ENCODE results near the gene RABL6.

RABL6 gene

DNA sequence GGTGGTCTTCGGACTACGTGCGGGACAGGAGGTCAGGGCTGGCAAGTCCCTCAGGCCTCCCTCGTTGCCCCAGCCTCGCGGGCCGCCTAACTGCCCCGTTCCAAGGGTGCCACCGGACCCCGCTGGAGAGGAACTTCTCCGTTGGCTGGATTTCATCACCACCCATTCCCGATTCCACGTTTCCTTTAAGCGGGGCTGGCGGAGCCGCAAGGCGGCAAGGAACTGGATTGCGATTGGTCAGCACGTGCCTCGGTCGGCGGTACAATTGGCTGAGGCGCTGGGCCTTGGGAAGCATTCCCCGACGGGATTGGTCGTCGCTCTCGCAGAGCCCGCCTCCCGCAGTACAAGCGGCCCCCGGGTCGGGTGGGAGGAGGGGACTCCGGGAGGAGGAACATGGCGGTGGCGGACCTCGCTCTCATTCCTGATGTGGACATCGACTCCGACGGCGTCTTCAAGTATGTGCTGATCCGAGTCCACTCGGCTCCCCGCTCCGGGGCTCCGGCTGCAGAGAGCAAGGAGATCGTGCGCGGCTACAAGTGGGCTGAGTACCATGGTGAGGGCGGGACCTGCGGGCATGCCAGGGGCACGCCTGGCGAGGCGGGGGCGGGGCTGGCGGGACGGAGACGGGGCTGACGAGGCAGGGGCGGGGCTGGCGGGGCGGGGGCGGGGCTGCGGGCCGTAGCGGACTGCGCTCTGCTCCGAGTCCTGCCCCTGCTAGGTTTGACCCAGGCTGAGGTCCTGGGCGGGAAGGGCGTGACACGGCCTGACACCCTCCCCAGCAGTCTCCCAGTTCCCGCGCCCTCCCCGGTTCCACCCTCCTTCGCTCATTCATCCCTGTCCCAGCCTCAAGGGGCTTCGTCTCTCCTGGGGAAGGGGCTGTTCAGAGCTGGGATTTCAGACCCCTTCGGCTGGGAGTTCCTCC is 41.6 kb downstream of the RABL6 start, which contains the start of gene PHPT1 (continued):
- TF ChIP-seq ZNF558 (tag by site-specific recombination; IDR thresholded peaks at IDR 0.05) (no peak), EGR2 (tag by site-specific recombination; IDR thresholded peaks at IDR 0.05; ENCODE audit: low read depth) (peak; percentile 60), KLF10 (tag by site-specific recombination; IDR thresholded peaks at IDR 0.05) (peak; percentile 90), IKZF3 (tag by site-specific recombination; IDR thresholded peaks at IDR 0.05) (peak; percentile 98), ZNF692 (tag by site-specific recombination; IDR thresholded peaks at IDR 0.05) (peak; percentile 89), ZNF660 (tag by site-specific recombination; IDR thresholded peaks at IDR 0.05) (peak; percentile 9; the same call in 1 of the 2 replicates), ZNF394 (tag by site-specific recombination; IDR thresholded peaks at IDR 0.05; ENCODE audit: borderline replicate concordance) (no peak), SCRT1 (tag by site-specific recombination; IDR thresholded peaks at IDR 0.05; ENCODE audit: borderline replicate concordance) (peak; percentile 49; the same call in 1 of the 2 replicates)
- TF ChIP-seq, protein P1, sequence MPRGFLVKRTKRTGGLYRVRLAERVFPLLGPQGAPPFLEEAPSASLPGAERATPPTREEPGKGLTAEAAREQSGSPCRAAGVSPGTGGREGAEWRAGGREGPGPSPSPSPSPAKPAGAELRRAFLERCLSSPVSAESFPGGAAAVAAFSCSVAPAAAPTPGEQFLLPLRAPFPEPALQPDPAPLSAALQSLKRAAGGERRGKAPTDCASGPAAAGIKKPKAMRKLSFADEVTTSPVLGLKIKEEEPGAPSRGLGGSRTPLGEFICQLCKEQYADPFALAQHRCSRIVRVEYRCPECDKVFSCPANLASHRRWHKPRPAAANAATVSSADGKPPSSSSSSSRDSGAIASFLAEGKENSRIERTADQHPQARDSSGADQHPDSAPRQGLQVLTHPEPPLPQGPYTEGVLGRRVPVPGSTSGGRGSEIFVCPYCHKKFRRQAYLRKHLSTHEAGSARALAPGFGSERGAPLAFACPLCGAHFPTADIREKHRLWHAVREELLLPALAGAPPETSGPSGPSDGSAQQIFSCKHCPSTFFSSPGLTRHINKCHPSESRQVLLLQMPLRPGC (tag by site-specific recombination; IDR thresholded peaks at IDR 0.05), result no peak; the same call in 1 of the 2 replicates

- peaks cover 0 to 27% of the 10 kb centered on the region in 2 experiments; a peak in 1 of 3 replicates for H3K36me3 ChIP-seq (ENCODE audit: control insufficient read depth in 2 of 2, insufficient read depth in 1 of 2, low read length in 2 of 2)
- 0 out of 2 replicates have a peak, but pooled peaks cover 4% of the 10 kb centered on the region for H3K4me1 ChIP-seq (ENCODE audit: control insufficient read depth, insufficient read depth, low read length)
- POLR2A ChIA-PET, result no interaction called here
- TF ChIP-seq GLIS1 (tag by site-specific recombination; IDR thresholded peaks at IDR 0.05) (peak; percentile 12; the same call in 1 of the 2 replicates), ZNF155 (tag by site-specific recombination; IDR thresholded peaks at IDR 0.05) (no peak), ZNF274 (IDR thresholded peaks at IDR 0.05; ENCODE audit: low read length) (no peak), ZNF274 (tag by site-specific recombination; IDR thresholded peaks at IDR 0.05; ENCODE audit: borderline replicate concordance) (no peak), ZNF548 (tag by site-specific recombination; IDR thresholded peaks at IDR 0.05) (no peak), GLIS2 (tag by site-specific recombination; IDR thresholded peaks at IDR 0.05) (peak; percentile 56), MEIS1 (CRISPR knock-in tag; IDR thresholded peaks at IDR 0.05; ENCODE audit: borderline replicate concordance) (no peak), ZNF600 (tag by site-specific recombination; IDR thresholded peaks at IDR 0.05) (peak; percentile 21; the same call in 1 of the 2 replicates), KLF17 (tag by site-specific recombination; IDR thresholded peaks at IDR 0.05) (0 out of 2 replicates have a peak, but pooled peaks have one; percentile 23), ZNF639 (tag by site-specific recombination; IDR thresholded peaks at IDR 0.05) (no peak), ZNF776 (tag by site-specific recombination; IDR thresholded peaks at IDR 0.05; ENCODE audit: borderline replicate concordance) (no peak), ZBTB20 (tag by site-specific recombination; IDR thresholded peaks at IDR 0.05) (no peak)
- TF ChIP-seq, protein P2, sequence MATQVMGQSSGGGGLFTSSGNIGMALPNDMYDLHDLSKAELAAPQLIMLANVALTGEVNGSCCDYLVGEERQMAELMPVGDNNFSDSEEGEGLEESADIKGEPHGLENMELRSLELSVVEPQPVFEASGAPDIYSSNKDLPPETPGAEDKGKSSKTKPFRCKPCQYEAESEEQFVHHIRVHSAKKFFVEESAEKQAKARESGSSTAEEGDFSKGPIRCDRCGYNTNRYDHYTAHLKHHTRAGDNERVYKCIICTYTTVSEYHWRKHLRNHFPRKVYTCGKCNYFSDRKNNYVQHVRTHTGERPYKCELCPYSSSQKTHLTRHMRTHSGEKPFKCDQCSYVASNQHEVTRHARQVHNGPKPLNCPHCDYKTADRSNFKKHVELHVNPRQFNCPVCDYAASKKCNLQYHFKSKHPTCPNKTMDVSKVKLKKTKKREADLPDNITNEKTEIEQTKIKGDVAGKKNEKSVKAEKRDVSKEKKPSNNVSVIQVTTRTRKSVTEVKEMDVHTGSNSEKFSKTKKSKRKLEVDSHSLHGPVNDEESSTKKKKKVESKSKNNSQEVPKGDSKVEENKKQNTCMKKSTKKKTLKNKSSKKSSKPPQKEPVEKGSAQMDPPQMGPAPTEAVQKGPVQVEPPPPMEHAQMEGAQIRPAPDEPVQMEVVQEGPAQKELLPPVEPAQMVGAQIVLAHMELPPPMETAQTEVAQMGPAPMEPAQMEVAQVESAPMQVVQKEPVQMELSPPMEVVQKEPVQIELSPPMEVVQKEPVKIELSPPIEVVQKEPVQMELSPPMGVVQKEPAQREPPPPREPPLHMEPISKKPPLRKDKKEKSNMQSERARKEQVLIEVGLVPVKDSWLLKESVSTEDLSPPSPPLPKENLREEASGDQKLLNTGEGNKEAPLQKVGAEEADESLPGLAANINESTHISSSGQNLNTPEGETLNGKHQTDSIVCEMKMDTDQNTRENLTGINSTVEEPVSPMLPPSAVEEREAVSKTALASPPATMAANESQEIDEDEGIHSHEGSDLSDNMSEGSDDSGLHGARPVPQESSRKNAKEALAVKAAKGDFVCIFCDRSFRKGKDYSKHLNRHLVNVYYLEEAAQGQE (tag by site-specific recombination; IDR thresholded peaks at IDR 0.05), result no peak
- no peak overlapping the region for H3K27ac ChIP-seq (ENCODE audit: extremely low read depth, low read depth, low read length)
- CTCF ChIA-PET, result no interaction called here
- peak overlapping the region; percentile 86 for H3K4me3 ChIP-seq (ENCODE audit: low read depth, low read length)
- no peaks in the 10 kb centered on the region for H3K9me3 ChIP-seq (ENCODE audit: control insufficient read depth, insufficient read depth, low read depth, low read length)
These were observed 42.5 kb downstream of the RABL6 start for GRCh38 chr9:136849960-136850865.
